ENCODE data around the gene STK32B. TPM values are rescaled to one million over a fixed set of nuclear protein-coding genes. Genes with fewer than 3 reads are reported as not detected.

Gene STK32B
- total and polyA plus RNA-seq, 2 donors (not counting 1 experiment from before 2014, with no cell fraction given), result 0.22 to 0.30 TPM

DNA sequence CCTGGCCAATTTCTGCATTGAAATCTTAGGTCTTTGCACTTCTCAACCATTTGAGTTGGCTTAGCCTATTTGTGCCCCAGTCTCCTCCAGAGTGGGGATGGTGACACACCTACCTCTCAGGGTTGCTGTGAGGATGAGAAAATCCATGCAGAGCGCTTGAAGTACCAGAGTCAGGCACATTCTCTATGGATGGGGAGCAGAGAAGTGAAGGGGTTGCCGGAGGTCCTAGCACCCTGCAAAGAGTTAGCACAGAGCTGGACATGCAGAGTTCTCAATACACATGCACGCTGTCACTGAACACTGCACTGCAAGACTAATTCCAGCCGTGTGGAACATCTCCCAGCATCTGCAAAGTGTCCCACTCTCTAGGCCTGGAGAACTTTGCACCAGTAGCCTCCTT, 2.6 kb upstream of the STK32B start:
- Histone ChIP-seq H3K27ac (ENCODE audit: low read length in 2 of 2) (no peak overlapping the region), H3K4me2 (replicated peaks; ENCODE audit: low read depth, low read length, poor library complexity, severe bottlenecking) (no peak overlapping the region), H3K27me3 (replicated peaks in 1 of 4; ENCODE audit: control extremely low read depth in 1 of 4, control insufficient read depth in 3 of 4, insufficient read depth in 4 of 4, low read length in 3 of 4) (peaks cover 0 to 44% (median 17%) of the 10 kb centered on the region in 4 experiments), H3K79me2 (ENCODE audit: control insufficient read depth, insufficient read depth, low read length) (no peaks in the 10 kb centered on the region), H3K4me1 (ENCODE audit: control insufficient read depth in 2 of 2, insufficient read depth in 2 of 2, low read length in 2 of 2) (peaks cover 31 to 34% of the 10 kb centered on the region in 2 donors), H2AFZ (ENCODE audit: insufficient read depth, low read depth, low read length, poor library complexity, severe bottlenecking) (no peak overlapping the region), H4K20me1 (ENCODE audit: control insufficient read depth, insufficient read depth, low read length, poor library complexity, severe bottlenecking) (no peaks in the 10 kb centered on the region), H3K4me3 (ENCODE audit: control extremely low read depth in 1 of 5, extremely low read depth in 1 of 5, insufficient read depth in 1 of 5, low read depth in 2 of 5, low read length in 4 of 5) (no peak overlapping the region), H3K36me3 (replicated peaks in 1 of 2; ENCODE audit: control extremely low read depth in 1 of 2, control insufficient read depth in 1 of 2, extremely low read depth in 1 of 2, insufficient read depth in 2 of 2, low read length in 1 of 2) (no peaks in the 10 kb centered on the region), H3K9me3 (ENCODE audit: control extremely low read depth in 1 of 3, control insufficient read depth in 2 of 3, insufficient read depth in 1 of 3, low read length in 2 of 3) (peaks cover 0 to 6% (median 0%) of the 10 kb centered on the region in 3 donors), H3K9ac (ENCODE audit: low read length) (no peak overlapping the region)
- peaks cover 31% of the 10 kb centered on the region for H3K4me1 Mint-ChIP-seq
- TF ChIP-seq, protein P1, sequence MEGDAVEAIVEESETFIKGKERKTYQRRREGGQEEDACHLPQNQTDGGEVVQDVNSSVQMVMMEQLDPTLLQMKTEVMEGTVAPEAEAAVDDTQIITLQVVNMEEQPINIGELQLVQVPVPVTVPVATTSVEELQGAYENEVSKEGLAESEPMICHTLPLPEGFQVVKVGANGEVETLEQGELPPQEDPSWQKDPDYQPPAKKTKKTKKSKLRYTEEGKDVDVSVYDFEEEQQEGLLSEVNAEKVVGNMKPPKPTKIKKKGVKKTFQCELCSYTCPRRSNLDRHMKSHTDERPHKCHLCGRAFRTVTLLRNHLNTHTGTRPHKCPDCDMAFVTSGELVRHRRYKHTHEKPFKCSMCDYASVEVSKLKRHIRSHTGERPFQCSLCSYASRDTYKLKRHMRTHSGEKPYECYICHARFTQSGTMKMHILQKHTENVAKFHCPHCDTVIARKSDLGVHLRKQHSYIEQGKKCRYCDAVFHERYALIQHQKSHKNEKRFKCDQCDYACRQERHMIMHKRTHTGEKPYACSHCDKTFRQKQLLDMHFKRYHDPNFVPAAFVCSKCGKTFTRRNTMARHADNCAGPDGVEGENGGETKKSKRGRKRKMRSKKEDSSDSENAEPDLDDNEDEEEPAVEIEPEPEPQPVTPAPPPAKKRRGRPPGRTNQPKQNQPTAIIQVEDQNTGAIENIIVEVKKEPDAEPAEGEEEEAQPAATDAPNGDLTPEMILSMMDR (IDR thresholded peaks at IDR 0.05), result no peak
- TF ChIP-seq EZH2 (IDR thresholded peaks at IDR 0.05; ENCODE audit: borderline replicate concordance, insufficient read depth, low read depth, low read length, poor library complexity, severe bottlenecking), result no peak
- ChIA-PET POLR2A (no interaction called here), CTCF (no interaction called here)
- WGBS (ENCODE audit: insufficient coverage), result 100% methylated on average over 4 of the region's 4 CpGs
- intact Hi-C loops (cut with micrococcal nuclease), result no loop called here
- peaks cover 58% of the 10 kb centered on the region for H3K27me3 Mint-ChIP-seq
- H3K9me3 Mint-ChIP-seq (ENCODE audit: insufficient read depth), result peaks cover 2% of the 10 kb centered on the region
- ATAC-seq (ENCODE audit: low read depth) (no peak), DNase-seq (no peak)
- H3K27ac Mint-ChIP-seq, result no peak overlapping the region
- H3K4me3 Mint-ChIP-seq, result no peak overlapping the region

DNA sequence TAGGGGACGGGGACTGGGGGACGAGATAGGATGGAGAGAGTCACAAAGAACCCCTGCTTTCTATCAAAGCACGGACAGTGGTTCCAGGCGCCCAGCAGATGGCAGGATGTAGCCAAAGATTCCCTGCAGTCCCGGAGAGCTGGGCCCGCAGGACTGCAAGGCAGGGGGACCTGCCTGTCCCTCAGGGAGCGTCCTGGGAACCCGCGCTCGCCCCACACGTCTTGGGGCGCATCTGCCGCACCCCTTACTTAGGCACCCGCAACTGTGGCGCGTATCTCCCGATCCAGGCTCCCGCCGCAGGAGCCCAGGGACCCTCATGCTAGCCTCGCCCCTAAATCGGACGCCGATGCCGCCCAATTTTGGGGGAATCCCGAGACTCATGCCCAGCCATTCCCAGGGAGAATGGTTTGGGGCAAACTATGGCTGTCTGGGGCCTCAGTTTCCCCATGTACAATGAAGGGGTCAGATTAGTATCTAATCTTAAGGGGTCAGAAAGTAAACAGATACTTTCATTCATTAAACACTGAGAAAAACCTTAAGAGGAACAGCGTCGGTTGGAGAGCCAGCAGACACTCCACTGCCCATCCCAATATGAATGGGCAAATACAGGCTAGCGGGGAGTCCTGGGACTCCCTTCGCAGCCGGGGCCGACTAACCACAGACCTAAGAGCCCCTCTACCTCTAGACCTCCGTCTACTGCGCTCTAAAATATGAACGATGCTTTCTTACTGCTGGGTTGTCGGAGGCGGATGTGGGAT, 581 bp upstream of the STK32B start:
- Histone ChIP-seq H3K4me1 (ENCODE audit: control insufficient read depth in 2 of 2, insufficient read depth in 2 of 2, low read length in 2 of 2) (peaks cover 15 to 19% of the 10 kb centered on the region in 2 donors), H3K79me2 (ENCODE audit: control insufficient read depth, insufficient read depth, low read length) (no peaks in the 10 kb centered on the region), H4K20me1 (ENCODE audit: control insufficient read depth, insufficient read depth, low read length, poor library complexity, severe bottlenecking) (no peaks in the 10 kb centered on the region), H2AFZ (ENCODE audit: insufficient read depth, low read depth, low read length, poor library complexity, severe bottlenecking) (peak overlapping the region; percentile 64), H3K27me3 (replicated peaks in 1 of 4; ENCODE audit: control extremely low read depth in 1 of 4, control insufficient read depth in 3 of 4, insufficient read depth in 4 of 4, low read length in 3 of 4) (peaks cover 0 to 40% (median 17%) of the 10 kb centered on the region in 4 experiments), H3K27ac (ENCODE audit: low read length in 2 of 2) (no peak overlapping the region), H3K36me3 (replicated peaks in 1 of 2; ENCODE audit: control extremely low read depth in 1 of 2, control insufficient read depth in 1 of 2, extremely low read depth in 1 of 2, insufficient read depth in 2 of 2, low read length in 1 of 2) (no peaks in the 10 kb centered on the region), H3K4me3 (ENCODE audit: control extremely low read depth in 1 of 5, extremely low read depth in 1 of 5, insufficient read depth in 1 of 5, low read depth in 2 of 5, low read length in 4 of 5) (peak overlapping the region; percentile 35 to 61 (median 53)), H3K9me3 (ENCODE audit: control extremely low read depth in 1 of 3, control insufficient read depth in 2 of 3, insufficient read depth in 1 of 3, low read length in 2 of 3) (peaks cover 0 to 6% (median 0%) of the 10 kb centered on the region in 3 donors), H3K9ac (ENCODE audit: low read length) (peak overlapping the region; percentile 51), H3K4me2 (replicated peaks; ENCODE audit: low read depth, low read length, poor library complexity, severe bottlenecking) (peak overlapping the region; percentile 86)
- Mint-ChIP-seq H3K27me3 (peaks cover 51% of the 10 kb centered on the region), H3K27ac (no peak overlapping the region), H3K4me3 (peak overlapping the region; percentile 89), H3K9me3 (ENCODE audit: insufficient read depth) (peaks cover 2% of the 10 kb centered on the region), H3K4me1 (peaks cover 16% of the 10 kb centered on the region)
- DNase-seq, result peak; percentile 35
- ChIA-PET CTCF (interaction anchor here (2.2 kb wide), 1 partner anchor 409 kb away, joined by 11 read pairs; no protein-coding TSS in a partner anchor), POLR2A (no interaction called here)
- TF ChIP-seq EZH2 (IDR thresholded peaks at IDR 0.05; ENCODE audit: borderline replicate concordance, insufficient read depth, low read depth, low read length, poor library complexity, severe bottlenecking), result no peak
- TF ChIP-seq, protein P1 (IDR thresholded peaks at IDR 0.05), result peak; percentile 22
- WGBS (ENCODE audit: insufficient coverage), result 4% methylated on average over 34 of the region's 36 CpGs
- intact Hi-C loops (cut with micrococcal nuclease), result no loop called here
- peak; percentile 31 for ATAC-seq (ENCODE audit: low read depth)
